SH-SY5Y (cell line): ENCODE measurements around the gene SLC25A13.
A peak's percentile ranks its signal among the peaks of the same experiment; 100 is the strongest.

Experiments used
- GATA2 ChIP-seq: IDR thresholded peaks from 2 replicates; pipeline ENCODE4 v1.6.1; 2011; ENCODE audit warnings: mild to moderate bottlenecking, low read depth, low read length
- GATA3 ChIP-seq: IDR thresholded peaks from 2 replicates; pipeline ENCODE4 v1.6.1; 2011; ENCODE audit warnings: low read depth, mild to moderate bottlenecking, low read length, moderate library complexity

Gene SLC25A13

DNA sequence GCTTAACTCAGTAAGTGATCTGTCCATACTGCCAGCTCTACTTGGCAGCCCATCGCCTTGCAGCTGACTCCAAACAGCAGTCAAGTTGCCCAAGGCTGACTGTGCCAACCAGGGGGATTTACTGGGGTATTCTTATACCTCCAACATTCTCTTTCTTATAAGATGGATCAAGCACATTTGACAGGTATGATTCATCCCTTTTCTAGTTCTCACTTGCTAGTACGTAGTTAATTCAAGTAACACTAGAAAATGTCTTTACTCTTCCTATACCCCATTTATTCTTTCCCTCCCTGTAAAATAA, 77.0 kb downstream of the SLC25A13 start:
- no peak for TF ChIP-seq GATA2
- TF ChIP-seq GATA3 = no peak

DNA sequence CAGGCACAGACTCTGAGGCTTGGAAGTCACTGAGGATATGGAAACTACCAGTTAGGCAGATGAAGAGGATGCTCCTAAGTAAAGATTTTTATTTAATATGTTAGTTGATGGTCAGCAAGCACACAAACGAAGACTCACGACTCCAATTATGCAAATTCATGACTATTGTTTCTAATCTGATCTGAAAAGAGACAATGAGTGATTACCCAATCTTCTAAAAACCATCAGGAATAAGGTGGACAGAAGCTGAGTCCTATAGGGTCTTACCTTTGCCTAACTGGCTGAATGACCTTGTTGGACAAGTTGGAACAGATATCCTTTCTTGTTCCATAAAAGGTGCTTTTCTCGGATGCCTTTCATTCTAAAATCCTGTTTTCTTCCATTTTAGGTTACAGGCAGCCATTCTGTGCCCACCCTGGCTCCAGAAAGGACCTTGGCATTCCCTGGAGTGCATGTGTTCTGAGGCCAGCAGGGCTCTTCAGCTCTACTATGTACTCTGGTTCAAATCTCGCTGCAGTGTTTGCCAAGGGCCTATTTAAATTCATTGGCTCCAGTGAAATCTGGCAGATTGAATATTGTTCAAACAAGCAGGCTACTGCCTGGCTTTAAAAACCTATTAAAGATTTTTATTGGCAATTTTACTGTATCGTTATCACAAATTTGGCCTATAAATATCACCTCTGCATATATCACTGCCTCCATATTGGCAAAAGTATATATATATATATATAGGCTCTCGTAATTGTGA, 77.5 kb downstream of the SLC25A13 start:
- TF ChIP-seq GATA3 = no peak
- TF ChIP-seq GATA2 = no peak

DNA sequence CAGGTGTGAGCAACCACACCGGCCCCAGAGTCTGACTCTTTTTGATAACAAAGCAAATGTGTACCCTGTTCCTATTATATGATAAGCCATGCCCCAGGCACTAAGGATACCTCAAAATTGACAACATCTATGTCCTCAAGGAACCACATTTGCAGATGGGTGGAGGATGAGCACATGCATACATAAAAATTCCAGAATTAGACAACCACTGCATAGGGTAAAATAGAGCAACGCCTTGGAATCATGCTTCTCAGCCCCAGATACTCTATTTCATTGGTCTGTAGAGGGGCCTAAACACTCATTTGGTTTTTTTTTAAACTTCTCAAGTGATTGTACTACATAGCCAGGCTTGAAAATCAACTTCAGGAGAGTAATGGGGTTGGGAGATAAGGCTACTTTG, 78.7 kb downstream of the SLC25A13 start:
- no peak for TF ChIP-seq GATA2

DNA sequence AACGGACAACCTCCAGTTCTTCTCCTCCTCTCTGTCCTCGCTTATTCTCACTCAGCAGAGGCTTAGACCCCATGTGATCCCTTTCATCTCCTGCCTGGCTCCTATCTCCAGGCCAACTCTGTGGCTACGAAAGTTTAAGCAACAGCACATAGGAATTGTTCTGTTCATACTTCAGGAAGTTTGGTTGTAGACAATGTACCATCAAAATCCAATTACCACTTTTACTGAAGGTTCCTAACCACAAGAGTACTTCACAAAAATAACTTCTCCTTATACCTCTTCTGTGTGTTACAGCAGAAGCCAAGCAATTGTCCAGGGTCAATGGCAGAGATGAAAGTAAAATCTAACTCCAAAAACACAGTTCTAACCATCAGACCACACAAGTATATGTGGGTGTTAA, 80.0 kb downstream of the SLC25A13 start:
- TF ChIP-seq GATA3 = no peak
- TF ChIP-seq GATA2 = no peak

DNA sequence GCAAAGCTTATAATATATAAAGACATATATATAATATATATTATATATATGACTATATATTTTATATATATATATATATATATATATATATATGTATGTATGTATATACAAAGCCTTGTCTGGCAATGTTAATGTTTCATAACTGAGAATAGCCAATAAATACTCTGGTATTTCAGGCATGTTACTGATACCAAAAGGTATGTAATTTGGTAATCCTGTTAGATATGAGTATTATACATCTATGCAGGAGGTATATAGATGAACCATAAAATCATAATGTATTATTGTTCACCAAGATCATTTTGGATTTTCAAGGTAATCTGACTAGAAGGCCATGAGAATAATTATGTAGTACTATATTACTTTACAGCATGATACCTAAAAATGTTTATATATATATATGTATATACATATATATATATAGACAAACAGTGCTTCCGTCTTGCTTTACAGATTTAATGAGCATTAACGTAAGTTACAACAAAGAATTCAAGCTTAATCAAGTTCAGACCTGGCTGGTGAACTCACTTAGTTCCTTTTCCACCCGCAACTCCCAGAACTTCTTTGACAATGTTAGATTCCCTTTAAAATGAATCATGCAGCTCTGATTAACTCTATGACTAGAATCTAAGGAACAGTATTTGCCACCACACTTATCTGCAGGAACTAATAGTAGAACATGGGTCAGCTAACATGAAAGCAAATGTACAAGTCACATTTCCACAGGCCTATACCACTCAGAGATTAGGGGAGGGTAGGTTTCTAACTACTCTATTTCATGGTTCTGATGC, 82.7 kb downstream of the SLC25A13 start:
- TF ChIP-seq GATA3 = no peak
- TF ChIP-seq GATA2 = no peak

DNA sequence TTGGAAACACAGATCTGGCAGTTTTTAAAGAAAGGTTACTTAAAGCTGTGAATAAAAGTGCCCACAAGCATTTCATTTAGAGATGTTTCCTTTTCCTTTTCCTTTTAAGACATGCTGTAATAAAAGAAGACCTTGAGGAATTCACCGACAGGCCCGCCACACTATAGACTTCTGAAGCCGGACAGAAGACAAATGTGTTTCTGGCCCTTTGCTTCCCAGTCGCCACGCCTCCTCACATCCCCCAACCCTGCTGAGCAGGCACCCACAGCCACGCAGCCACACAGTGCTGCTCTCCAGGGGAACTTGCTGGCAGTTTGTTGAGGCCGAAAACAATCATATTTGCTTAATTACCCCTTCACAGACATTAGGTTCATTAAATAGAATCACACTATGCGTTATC, 83.4 kb downstream of the SLC25A13 start:
- no peak for TF ChIP-seq GATA2
- no peak for TF ChIP-seq GATA3

DNA sequence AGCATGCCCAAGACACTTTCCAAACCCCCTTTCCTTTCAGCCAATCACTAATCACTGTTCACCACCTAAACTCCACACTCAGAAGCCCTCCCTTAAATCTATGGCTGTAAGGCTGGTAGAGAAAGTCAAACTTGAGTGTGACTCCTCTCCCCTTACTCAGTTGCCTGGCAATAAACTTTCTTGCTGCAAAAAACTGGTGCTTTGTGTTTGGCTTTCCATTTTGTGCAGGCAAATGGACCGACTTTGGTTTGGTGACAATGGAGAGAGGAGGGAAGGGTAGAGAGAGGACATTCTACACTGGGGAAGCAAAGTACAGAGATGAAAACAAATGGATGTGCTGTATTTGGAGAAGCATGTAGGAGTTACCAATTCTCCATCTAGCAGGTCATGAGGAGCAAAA, 84.9 kb downstream of the SLC25A13 start:
- TF ChIP-seq GATA2 = no peak
- TF ChIP-seq GATA3 = no peak

DNA sequence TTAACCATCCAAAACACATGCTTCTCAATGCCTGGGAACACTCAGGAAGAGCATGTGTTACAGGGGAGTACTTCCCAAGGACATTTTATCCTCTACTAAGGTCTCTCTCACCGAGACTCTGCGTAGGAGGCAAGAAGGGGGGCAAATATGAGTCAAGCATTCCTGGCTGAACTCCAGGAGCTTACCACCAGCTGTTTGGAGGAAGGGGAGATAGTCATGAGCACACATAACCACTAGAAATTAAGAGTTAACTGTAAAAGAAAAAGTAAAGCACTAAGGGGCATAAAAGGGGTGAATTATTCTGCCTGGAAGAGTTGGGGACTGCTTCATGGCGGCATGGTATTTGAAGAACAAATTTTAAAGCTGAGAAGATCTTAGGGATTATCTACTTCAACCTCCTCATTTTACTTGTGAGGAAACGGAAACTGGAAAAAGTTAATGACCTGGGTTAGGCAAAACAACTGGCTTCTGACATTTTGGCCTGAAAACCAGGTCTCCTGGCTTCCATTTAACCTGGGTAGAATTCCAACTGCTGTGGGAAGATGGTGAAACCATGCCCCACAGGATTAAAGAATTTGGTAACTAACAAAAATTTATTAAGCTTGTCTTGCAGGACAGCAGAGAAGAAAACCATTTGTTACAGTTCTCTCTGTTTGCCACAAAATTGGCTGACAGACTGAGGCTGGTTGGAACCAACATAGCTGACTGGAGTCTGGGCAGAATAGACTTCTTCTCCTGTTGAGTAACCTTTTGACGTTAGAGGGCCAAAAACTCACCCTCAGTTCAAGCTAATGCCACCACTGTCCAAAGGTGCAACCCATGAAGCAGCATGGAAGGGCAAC, 85.5 kb downstream of the SLC25A13 start:
- TF ChIP-seq GATA3 (no peak), GATA2 (no peak)

DNA sequence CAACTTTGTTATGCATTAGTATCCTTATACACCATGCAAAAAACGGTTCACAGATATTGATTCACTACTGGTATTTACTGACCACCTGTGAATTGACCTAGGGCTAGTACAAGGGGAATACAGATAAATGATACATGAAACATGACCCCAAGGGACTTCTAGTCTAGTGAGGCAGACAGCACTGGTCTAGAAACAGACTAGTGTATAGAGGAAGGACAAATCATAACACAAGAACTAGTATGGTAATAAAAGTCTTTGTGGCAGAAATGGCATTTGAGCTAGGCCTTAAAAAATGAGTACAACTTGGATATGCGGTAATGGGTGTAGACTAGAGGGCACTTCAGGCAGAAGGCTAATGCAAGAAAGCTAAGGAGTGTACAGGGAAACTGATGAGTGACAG, 86.6 kb downstream of the SLC25A13 start:
- TF ChIP-seq GATA2 (no peak), GATA3 (no peak)

DNA sequence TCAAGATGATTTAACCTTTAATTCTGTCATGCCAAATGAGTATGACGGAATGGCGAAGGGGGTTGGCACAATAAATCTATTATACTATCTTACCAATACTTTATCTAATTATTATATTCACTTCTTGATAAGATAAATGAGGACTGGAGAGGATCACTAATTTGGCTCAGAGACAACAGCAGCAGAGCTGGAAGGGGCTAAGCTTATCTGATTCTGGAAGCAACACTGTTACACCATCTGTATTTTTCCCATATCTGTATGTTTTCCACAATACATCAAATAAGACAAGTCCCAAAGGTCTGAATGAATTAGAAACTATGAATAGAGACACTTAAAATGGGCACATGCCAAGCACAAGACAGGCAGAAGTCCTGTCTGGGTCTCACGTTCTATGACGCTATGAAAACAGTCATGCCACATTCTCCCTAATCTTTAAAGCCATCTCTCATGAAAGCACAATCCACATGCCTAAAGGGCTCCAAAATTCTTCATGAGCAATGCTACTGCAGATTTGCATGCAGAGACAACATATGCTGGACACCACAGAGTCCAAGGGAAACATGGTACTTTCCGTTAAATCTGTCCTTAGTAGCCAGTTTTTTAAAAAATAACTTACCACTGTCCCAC, 88.3 kb downstream of the SLC25A13 start:
- TF ChIP-seq GATA3 (peak; percentile 97), GATA2 (peak; percentile 95)

DNA sequence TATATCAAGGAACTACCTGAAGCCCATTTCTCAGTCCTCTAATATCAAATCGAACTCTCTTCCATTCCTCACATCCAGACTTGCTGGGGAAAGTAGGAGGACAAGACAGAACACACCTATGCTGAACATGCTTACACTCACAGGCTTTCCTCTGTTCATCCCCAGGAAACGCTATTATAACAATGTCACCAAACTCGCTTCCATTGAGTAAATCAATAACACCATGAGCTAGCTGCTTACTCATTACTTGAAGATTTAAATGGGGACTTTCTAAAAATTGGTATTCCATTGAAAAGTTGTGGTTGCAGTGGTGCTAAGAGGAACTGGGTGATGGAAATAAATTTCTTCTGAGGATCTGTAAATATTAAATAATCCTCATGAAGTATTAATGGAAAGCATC, 88.8 kb downstream of the SLC25A13 start:
- no peak for TF ChIP-seq GATA2
- no peak for TF ChIP-seq GATA3

DNA sequence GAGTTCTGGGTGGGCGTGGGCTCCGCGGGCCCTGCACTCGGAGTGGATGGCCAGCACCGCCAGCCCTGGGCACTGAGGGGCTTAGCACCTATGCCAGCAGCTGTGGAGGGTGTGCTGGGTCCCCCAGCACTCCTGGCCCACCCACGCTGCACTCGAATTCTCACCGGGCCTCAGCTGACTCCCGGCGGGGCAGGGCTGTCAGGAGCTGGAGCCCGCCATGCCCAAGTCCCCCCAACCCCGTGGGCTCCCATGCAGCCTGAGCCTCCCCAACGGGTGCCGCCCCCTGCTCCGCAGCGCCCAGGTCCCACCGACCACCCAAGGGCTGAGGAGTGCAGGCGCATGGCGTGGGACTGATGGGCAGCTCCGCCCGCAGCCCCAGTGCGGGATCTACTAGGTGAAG, 93.1 kb downstream of the SLC25A13 start:
- TF ChIP-seq GATA3 (no peak), GATA2 (no peak)

DNA sequence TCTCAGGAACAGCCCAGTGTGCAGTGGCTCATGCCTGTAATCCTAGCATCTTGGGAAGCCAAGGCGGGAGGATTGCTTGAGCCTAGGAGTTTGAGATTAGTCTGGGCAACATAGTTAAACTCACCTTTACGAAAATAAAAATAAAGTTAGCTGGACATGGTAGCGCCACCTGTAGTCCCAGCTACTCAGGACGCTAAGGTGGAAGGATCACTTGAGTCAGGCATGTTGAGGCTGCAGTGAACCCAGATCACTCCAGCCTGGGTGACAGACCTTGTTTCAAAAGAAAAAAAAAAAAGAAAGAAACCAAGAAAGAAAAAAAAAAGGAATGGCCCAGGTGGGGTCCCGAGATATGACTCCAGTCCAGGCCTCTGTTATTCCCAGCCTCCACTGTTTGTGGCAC, 96.6 kb downstream of the SLC25A13 start:
- TF ChIP-seq GATA3 = no peak
- no peak for TF ChIP-seq GATA2

DNA sequence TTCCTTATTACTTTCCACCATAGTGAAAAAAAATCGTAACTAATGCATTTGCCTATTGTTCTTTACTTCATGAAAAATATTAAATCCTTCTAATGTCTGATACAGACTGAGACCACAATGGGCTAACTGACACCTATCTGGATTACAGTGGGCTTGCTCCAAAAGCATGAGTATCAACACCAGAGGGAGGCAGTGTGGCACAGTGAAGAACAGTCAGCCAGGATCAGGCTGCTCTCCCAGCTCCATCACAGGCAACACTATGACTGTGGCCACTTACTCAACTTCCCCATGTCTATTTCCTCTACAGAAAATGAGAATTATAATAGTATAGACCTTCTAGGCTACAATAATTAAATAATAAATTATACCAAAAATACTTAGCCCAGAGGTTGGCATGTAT, 97.2 kb downstream of the SLC25A13 start:
- TF ChIP-seq GATA3 = no peak
- no peak for TF ChIP-seq GATA2
